HCT116 (cell line): ENCODE data around the gene ATP6V1E1. TPM values are rescaled to one million over a fixed set of nuclear protein-coding genes. Genes with fewer than 3 reads are reported as not detected.

ENCODE experiments used
- ATAC-seq: fragments of 200-7000 bp; cut with Tn5 transposase; 2 replicates; pipeline ENCODE4 v1.9.1; 2020; ENCODE audit warnings: mild to moderate bottlenecking, moderate library complexity
- BruUV-seq: library from RNA; stranded (reverse); fragments of 400-500 nt; replicated peaks from 2 replicates; lab custom pipeline; 2021; lab: Mats Ljungman, UMichigan
- CTCF ChIA-PET: fragments of 300-600 bp; sonication (Branson Sonifier 250); formaldehyde crosslinking; loops from one replicate; lab custom pipeline; 2021; ENCODE audit warnings: antibody characterized with exemption; lab: Charles Lee
- POLR2A ChIA-PET: fragments of 300-600, 350-600 bp; sonication (Branson Sonifier 250); formaldehyde crosslinking; loops from one replicate; lab custom pipeline; 2021; ENCODE audit warnings: antibody characterized with exemption; lab: Charles Lee
- RAD21 ChIA-PET, 2 experiments: fragments of 300-600 bp; sonication (Branson Sonifier 250); formaldehyde crosslinking; loops; one replicate each; lab custom pipeline; 2023; ENCODE audit warnings: low total read pairs in 2 of 2; ENCODE audit not compliant: uncharacterized antibody in 2 of 2, unreplicated experiment in 2 of 2, low non-redundant PET in 1 of 2; lab: Charles Lee
- DNase-seq: peaks from one replicate; pipeline ENCODE4 v3.0.0-alpha.2; 2010; ENCODE audit warnings: low read depth, low spot score
- H2AFZ ChIP-seq: fragments of 200-600 bp; shearing (Covaris generic), sonication (generic); 2 replicates; pipeline ENCODE4 v1.6.1; 2017; ENCODE audit warnings: low read depth, mixed run types, mixed read lengths, antibody characterized with exemption, low read length; ENCODE audit not compliant: poor library complexity, severe bottlenecking
- H3K27ac ChIP-seq: 2 replicates; pipeline ENCODE4 v1.5.1; 2012; ENCODE audit warnings: low read depth, low read length
- H3K27me3 ChIP-seq: fragments of 200-600 bp; sonication (generic); 2 replicates; pipeline ENCODE4 v1.6.1; 2016; ENCODE audit warnings: mixed run types, low read length, mixed read lengths; ENCODE audit not compliant: insufficient read depth
- H3K36me3 ChIP-seq, 2 experiments: fragments of 200-500 bp in 1 of 2; fragments of 200-600 bp in 1 of 2; sonication (Bioruptor generic) in 1 of 2; sonication (generic) in 1 of 2; 2 replicates each; pipeline versions ENCODE4 v1.5.1 to v1.6.1; 2014 to 2016; ENCODE audit warnings: low read length in 2 of 2, inconsistent platforms in 1 of 2, mixed read lengths in 1 of 2, mixed run types in 1 of 2; ENCODE audit not compliant: insufficient read depth in 2 of 2, control insufficient read depth in 1 of 2
- H3K4me1 ChIP-seq, 2 experiments: fragments of 200-600 bp in 1 of 2; sonication (generic) in 1 of 2; 2 replicates each; pipeline versions ENCODE4 v1.5.1 to v1.6.1; 2012 to 2017; ENCODE audit warnings: low read length in 2 of 2, inconsistent platforms in 1 of 2, mild to moderate bottlenecking in 1 of 2, mixed read lengths in 1 of 2, mixed run types in 1 of 2, moderate library complexity in 1 of 2; ENCODE audit not compliant: insufficient read depth in 2 of 2, control insufficient read depth in 1 of 2
- H3K4me2 ChIP-seq: fragments of 200-600 bp; sonication (generic); 2 replicates; pipeline ENCODE4 v1.6.1; 2017; ENCODE audit warnings: mixed run types, low read length, mixed read lengths
- H3K4me3 ChIP-seq, 2 experiments: fragments of 200-600 bp in 1 of 2; sonication (generic) in 1 of 2; replicated peaks in 1 of 2; 2 replicates each; pipeline ENCODE4 v1.5.1; 2011 to 2016; ENCODE audit warnings: low read length in 2 of 2, control low read depth in 1 of 2, low read depth in 1 of 2, mild to moderate bottlenecking in 1 of 2, mixed read lengths in 1 of 2, mixed run types in 1 of 2
- H3K79me2 ChIP-seq: fragments of 200-600 bp; sonication (generic); 2 replicates; pipeline ENCODE4 v1.6.1; 2017; ENCODE audit warnings: mild to moderate bottlenecking, mixed run types, low read length, moderate library complexity, mixed read lengths; ENCODE audit not compliant: insufficient read depth
- H3K9ac ChIP-seq: fragments of 200-600 bp; sonication (generic); 2 replicates; pipeline ENCODE4 v1.6.1; 2016; ENCODE audit warnings: low read length, mixed read lengths
- H3K9me2 ChIP-seq: fragments of 200-600 bp; sonication (generic), shearing (Covaris generic); 2 replicates; pipeline ENCODE4 v1.6.1; 2017; ENCODE audit warnings: mixed run types, mild to moderate bottlenecking, moderate library complexity; ENCODE audit not compliant: insufficient read depth
- H3K9me3 ChIP-seq, 2 experiments: fragments of 200-500 bp in 1 of 2; fragments of 200-600 bp in 1 of 2; sonication (Bioruptor generic) in 1 of 2; sonication (generic) in 1 of 2; 2 replicates each; pipeline ENCODE4 v1.6.1; 2014 to 2017; ENCODE audit warnings: low read length in 2 of 2, mixed read lengths in 2 of 2, inconsistent platforms in 1 of 2, low read depth in 1 of 2, mild to moderate bottlenecking in 1 of 2, mixed run types in 1 of 2, moderate library complexity in 1 of 2; ENCODE audit not compliant: control insufficient read depth in 1 of 2, insufficient read depth in 1 of 2
- H4K20me1 ChIP-seq: fragments of 200-600 bp; sonication (generic), shearing (Covaris generic); 2 replicates; pipeline ENCODE4 v1.6.1; 2017; ENCODE audit warnings: mixed run types, mild to moderate bottlenecking, moderate library complexity; ENCODE audit not compliant: insufficient read depth
- CBX3 ChIP-seq: IDR thresholded peaks from 2 replicates; pipeline ENCODE4 v1.6.1; 2012; ENCODE audit warnings: low read depth
- CEBPB ChIP-seq: IDR thresholded peaks from 2 replicates; pipeline ENCODE4 v1.6.1; 2012; ENCODE audit warnings: low read depth
- CTCF ChIP-seq, 3 experiments: fragments of 200-600 bp in 1 of 3; sonication (generic) in 1 of 3; IDR thresholded peaks in 2 of 3; conservative IDR thresholded peaks in 1 of 3; 2 replicates each; pipeline ENCODE4 v1.5.1; 2012 to 2017; ENCODE audit warnings: low read depth in 2 of 3, low read length in 2 of 3, antibody characterized with exemption in 1 of 3, borderline replicate concordance in 1 of 3, control low read depth in 1 of 3, mild to moderate bottlenecking in 1 of 3, mixed read lengths in 1 of 3, mixed run types in 1 of 3, moderate library complexity in 1 of 3; ENCODE audit not compliant: insufficient read depth in 1 of 3
- EGR1 ChIP-seq: IDR thresholded peaks from 2 replicates; pipeline ENCODE4 v1.6.1; 2012; ENCODE audit warnings: low read depth
- EZH2 ChIP-seq: fragments of 200-600 bp; sonication (generic); IDR thresholded peaks from 2 replicates; pipeline ENCODE4 v1.6.1; 2017; ENCODE audit warnings: antibody characterized with exemption, mixed run types
- EZH2phosphoT487 ChIP-seq: fragments of 200-600 bp; IDR thresholded peaks from 2 replicates; pipeline ENCODE4 v1.6.1; 2018; ENCODE audit warnings: antibody characterized with exemption, borderline replicate concordance
- FOSL1 ChIP-seq: IDR thresholded peaks from 2 replicates; pipeline ENCODE4 v1.6.1; 2012; ENCODE audit warnings: low read depth
- JUND ChIP-seq: IDR thresholded peaks from 2 replicates; pipeline ENCODE4 v1.6.1; 2012
- POLR2A ChIP-seq: IDR thresholded peaks from 2 replicates; pipeline ENCODE4 v1.7.0; 2011; ENCODE audit warnings: borderline replicate concordance; ENCODE audit not compliant: insufficient read depth, insufficient read length; ENCODE audit errors: extremely low read depth
- POLR2AphosphoS5 ChIP-seq: IDR thresholded peaks from 2 replicates; pipeline ENCODE4 v1.6.1; 2011; ENCODE audit warnings: mild to moderate bottlenecking, low read depth, low read length, moderate library complexity
- RAD21 ChIP-seq: IDR thresholded peaks from 2 replicates; pipeline ENCODE4 v1.6.1; 2012; ENCODE audit warnings: low read depth, mild to moderate bottlenecking
- REST ChIP-seq: IDR thresholded peaks from 2 replicates; pipeline ENCODE4 v1.6.1; 2012; ENCODE audit warnings: low read depth
- SP1 ChIP-seq: IDR thresholded peaks from 2 replicates; pipeline ENCODE4 v1.6.1; 2012; ENCODE audit warnings: low read depth
- SRF ChIP-seq: IDR thresholded peaks from 2 replicates; pipeline ENCODE4 v1.6.1; 2012; ENCODE audit warnings: low read depth
- TCF7L2 ChIP-seq: IDR thresholded peaks from 2 replicates; pipeline ENCODE4 v1.7.0; 2011; ENCODE audit warnings: borderline replicate concordance, inconsistent platforms; ENCODE audit not compliant: insufficient read depth, insufficient read length; ENCODE audit errors: extremely low read depth
- YY1 ChIP-seq: IDR thresholded peaks from 2 replicates; pipeline ENCODE4 v1.6.1; 2011; ENCODE audit warnings: low read length, low read depth, moderate library complexity, mild to moderate bottlenecking; ENCODE audit not compliant: insufficient replicate concordance; ENCODE audit errors: extremely low read depth
- ZBTB33 ChIP-seq: IDR thresholded peaks from 2 replicates; pipeline ENCODE4 v1.6.1; 2011; ENCODE audit warnings: mild to moderate bottlenecking, low read length, moderate library complexity; ENCODE audit not compliant: insufficient replicate concordance; ENCODE audit errors: extremely low read depth
- ZFX ChIP-seq: fragments of 450-650 bp; IDR thresholded peaks from 2 replicates; pipeline ENCODE4 v1.6.1; 2017
- ZNF274 ChIP-seq: fragments of 200-500 bp; sonication (Bioruptor generic); IDR thresholded peaks from 2 replicates; pipeline ENCODE4 v1.6.1; 2014; ENCODE audit warnings: mild to moderate bottlenecking, low read depth, low read length, inconsistent platforms
- intact Hi-C: fragments of 100-400 bp; cut with micrococcal nuclease; formaldehyde crosslinking; loops from 2 replicates; pipeline ENCODE4 v1.10.0; 2022
- total RNA-seq: library from RNA; stranded (reverse); gene quantifications from one replicate; pipeline ENCODE4 v1.2.1, GENCODE V29; 2021; ENCODE audit not compliant: unreplicated experiment
- TF ChIP-seq, protein P1 (sequence below): IDR thresholded peaks from 2 replicates; pipeline ENCODE4 v1.6.1; 2012

Gene ATP6V1E1
- total RNA-seq, 1 experiment from 2014 or later: 107 TPM

GRCh38 chr22:17606496-17606895 is 22.1 kb downstream of the ATP6V1E1 start:
- no peaks in the 10 kb centered on the region for H4K20me1 ChIP-seq
- H2AFZ ChIP-seq: no peak overlapping the region
- no peak overlapping the region for H3K9ac ChIP-seq
- CTCF ChIA-PET: no interaction called here
- POLR2A ChIA-PET: no interaction called here
- H3K27ac ChIP-seq: no peak overlapping the region
- DNase-seq: no peak
- H3K9me2 ChIP-seq: no peaks in the 10 kb centered on the region
- no peak overlapping the region for H3K4me3 ChIP-seq
- no peak for ATAC-seq
- H3K27me3 ChIP-seq: no peaks in the 10 kb centered on the region
- no peak overlapping the region for H3K4me2 ChIP-seq
- intact Hi-C loops: loop anchor here (10.0 kb wide), 1 partner anchor 78 kb away; no protein-coding TSS in a partner anchor
- RAD21 ChIA-PET: no interaction called here
- H3K4me1 ChIP-seq: no peaks in the 10 kb centered on the region
- H3K79me2 ChIP-seq: peaks cover 29% of the 10 kb centered on the region
- peaks cover 3 to 18% of the 10 kb centered on the region in 2 experiments; a peak in 2 of 4 replicates for H3K36me3 ChIP-seq
- TF ChIP-seq CTCF (IDR thresholded peaks at IDR 0.05 in 2 of 3, conservative IDR thresholded peaks at IDR 0.05 in 1 of 3; ENCODE audit: borderline replicate concordance in 1 of 3, insufficient read depth in 1 of 3, low read depth in 2 of 3, low read length in 2 of 3) (no peak), SP1 (no peak), EGR1 (no peak), CBX3 (no peak), POLR2A (no peak), REST (no peak), SRF (no peak), EZH2 (no peak), ZFX (no peak), YY1 (no peak), CEBPB (no peak), RAD21 (no peak), EZH2phosphoT487 (no peak), JUND (no peak), POLR2AphosphoS5 (no peak), TCF7L2 (no peak), ZNF274 (no peak), FOSL1 (no peak), ZBTB33 (no peak)
- TF ChIP-seq, protein P1, sequence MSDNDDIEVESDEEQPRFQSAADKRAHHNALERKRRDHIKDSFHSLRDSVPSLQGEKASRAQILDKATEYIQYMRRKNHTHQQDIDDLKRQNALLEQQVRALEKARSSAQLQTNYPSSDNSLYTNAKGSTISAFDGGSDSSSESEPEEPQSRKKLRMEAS: no peak
- no peaks in the 10 kb centered on the region for H3K9me3 ChIP-seq
- BruUV-seq: no TSS peak
